NCI-H2196 (cell line): ENCODE results near the gene ANGEL1.
A peak's percentile ranks its signal among the peaks of the same experiment; 100 is the strongest.

Experiments used
- DNase-seq: peaks from one replicate; lab custom pipeline; 2025; ENCODE audit not compliant: unreplicated experiment; lab: John Stamatoyannopoulos, UW

ANGEL1 gene

DNA sequence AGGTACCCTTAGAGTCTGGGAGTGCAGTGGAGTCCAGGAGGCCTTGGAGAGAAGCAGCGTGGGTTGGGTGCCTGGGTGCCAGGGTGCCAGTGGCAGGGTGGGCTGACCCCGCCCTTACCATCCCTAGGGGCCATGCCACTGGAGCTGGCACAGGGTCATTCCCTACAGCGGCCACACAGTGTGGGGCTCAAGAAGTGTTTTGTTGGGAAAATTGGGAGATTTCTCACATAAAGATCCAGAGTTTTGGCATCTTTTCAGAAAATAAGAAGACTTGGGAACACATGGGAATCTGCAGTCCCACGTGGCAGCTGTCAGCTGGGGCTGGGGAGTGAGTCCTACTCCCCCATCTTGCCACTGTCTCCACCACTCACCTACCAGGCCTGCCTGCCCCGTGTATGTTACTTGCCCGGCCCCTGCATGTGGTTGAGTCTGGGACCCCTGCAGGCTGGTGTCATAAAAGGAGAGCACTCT, 47.2 kb downstream of the ANGEL1 start:
- no peak for DNase-seq

DNA sequence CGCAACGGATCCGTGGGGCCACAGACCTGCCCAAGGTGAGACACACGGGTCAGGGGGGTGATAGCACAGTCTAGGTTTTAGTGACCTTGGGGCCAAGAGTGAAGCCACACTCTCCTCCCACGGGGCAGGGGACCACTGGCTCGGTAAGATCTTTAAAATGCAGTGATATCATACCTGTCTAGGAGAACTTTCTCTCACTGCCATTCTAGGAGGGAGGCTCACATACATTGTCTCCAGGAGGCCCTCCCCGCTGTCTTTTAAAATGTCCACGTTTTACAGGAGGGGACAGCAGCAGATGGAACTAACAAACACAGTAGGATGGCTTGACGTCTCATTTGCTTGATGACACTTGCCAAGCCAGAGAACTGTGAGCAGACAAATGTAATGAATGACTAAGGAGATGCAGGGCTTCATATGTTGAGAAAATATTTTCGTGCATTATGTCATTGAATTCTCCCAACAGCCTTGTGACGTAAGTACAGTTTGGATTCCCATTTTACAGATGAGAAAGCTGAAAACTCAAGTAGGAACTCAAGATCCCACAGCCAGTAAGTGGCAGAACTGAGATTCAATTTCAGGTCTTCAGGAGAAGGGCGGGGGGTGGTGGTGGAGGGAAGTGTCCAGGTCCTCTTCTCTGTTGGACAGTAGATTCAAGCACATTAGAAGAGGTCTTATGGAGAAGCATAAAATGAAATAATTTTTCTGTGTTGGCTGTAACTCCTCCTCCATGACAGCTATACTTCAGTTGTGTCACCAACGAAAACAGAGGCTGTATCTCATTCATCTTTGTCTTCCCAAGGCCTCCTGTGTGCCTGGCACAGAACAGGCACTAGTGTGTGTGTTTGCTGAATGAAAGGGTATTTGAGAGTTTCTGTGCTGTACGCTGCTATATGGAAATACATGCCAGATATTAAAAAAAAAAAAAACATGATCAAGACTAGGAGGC, 49.3 kb downstream of the ANGEL1 start:
- no peak for DNase-seq

DNA sequence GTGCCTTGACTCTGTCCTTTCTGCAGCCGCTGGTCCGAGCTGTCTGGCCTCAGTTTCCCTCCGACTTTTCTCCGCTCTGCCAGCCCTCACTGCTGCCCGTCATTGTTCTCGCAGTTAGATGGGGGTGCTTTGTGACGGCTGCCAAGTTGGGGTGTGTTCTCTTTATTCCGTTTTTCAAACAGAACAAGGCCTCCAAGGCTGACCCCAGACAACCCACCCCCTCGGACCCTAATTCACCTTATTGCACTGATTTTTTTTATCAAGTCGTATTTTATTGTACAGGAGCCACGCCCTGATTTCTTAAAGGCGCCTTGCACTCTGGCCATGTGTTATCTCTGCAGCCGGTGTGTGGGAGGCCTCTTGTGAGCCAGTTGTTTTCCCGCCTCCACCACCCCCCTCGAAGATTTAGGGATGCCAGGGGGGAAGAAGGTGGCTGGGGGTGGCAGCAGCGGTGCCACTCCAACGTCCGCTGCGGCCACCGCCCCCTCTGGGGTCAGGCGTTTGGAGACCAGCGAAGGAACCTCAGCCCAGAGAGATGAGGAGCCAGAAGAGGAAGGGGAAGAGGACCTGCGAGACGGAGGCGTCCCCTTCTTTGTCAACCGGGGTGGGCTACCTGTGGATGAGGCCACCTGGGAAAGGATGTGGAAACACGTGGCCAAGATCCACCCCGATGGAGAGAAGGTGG, 50.1 kb downstream of the ANGEL1 start:
- DNase-seq = no peak

- DNase-seq = no peak
Measured at GRCh38 chr14:76761960-76762410, 50.7 kb downstream of the ANGEL1 start.

DNA sequence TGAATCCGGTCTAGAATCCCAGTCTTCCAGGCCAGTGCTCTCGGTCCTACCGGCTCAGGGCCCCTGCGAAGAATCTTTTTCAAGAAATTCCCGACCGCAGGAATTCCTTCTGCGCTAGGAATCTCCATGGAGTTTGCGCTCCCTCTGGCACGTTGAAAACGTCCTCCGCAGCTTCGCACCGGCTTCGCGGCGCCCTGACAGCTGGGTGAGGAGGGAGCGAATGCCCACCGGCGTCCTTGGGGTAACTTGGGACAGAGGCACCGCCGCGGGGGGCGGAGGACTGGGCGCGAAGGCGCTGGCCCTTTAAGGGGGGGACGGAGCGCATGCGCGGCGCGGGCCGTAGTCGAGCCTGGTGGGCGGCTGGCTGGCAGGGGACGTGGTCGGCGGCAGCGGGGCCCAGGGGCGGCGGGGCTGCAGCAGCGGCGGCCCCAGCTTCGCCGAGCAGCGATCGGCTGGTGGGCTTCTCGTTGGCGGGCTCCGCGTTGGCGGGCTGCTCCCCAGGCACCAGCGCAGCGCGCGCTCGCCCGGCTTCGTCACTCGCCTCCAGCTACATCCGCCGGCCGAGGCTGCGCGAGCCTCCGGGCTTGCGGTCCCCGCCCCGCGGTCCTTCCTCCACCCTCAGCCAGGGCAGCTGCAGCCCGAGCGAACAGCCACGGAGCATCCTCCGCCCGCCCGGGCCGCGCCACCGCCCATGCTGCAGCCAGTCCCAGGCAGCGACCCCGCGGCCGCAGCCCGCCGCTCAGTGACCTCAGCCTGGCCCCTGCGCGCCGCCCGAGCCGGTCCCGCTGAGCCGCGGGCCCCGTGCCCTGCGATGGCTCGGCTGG, 51.3 kb downstream of the ANGEL1 start, which contains the start of gene VASH1:
VASH1 (plus strand) TSS at position 333 of the 824 bp plus-strand sequence. CDS start 1,354 bp downstream, outside the sequence.
- peak; percentile 65 for DNase-seq

DNA sequence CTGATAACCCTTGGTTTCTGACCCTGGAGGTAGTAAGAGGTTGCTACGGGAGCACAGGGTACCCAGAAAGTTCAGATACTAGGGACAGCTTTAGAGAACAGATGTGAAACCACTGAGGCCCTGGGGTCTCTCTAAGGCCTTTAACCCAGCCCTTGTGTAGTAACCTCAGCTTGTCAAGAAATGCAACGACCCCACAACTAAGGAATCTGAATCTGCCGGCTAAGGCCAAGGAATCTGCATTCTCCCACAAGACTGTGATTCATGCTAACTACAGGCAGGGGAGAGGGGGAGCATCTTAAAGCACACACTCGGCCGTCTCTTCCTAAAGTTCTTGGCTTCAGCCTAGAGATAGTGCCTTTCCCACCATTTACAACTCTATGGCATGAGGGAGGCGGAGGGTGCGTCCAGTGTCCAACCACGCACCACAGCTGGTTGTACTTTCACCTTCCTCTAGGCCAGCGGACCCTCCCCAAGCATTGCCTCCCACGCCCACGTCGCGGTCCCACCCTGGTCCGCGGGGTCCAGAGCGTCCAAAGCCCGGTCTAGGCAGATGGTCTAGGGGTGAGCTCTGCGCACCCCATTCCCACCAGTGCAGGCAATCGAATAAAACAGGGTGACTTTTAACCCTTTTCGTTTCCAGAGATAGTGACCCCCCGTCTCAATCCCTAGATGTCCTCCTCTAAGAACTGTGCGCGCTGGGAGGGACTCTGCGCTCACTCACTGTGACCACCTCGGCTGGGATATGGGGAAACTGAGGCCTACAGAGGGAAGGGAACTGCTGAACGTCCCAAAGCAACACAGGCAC, 52.1 kb downstream of the ANGEL1 start:
- no peak for DNase-seq

GRCh38 chr14:76759589-76759988, 53.1 kb downstream of the ANGEL1 start:
- DNase-seq = no peak

DNA sequence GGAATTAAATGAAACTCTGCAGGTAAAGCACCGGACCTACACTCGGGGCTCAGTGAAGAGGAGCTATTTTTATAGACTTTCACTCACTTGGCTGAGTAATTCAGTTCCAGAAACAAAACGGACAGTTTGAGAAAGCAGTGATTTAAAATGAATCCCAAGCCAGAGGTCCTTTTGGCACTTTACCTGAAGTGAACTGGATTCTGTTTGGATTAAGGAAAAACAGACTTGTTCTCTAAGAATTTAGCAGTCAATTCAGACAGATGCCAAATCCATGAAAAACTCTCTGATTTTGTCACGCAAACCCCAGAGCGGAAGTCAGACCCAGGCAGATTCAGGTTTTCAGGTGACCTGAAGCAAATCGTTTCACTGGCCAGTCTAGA, 56.3 kb downstream of the ANGEL1 start:
- no peak for DNase-seq

GRCh38 chr14:76755610-76756370, 56.9 kb downstream of the ANGEL1 start:
- DNase-seq = no peak

DNA sequence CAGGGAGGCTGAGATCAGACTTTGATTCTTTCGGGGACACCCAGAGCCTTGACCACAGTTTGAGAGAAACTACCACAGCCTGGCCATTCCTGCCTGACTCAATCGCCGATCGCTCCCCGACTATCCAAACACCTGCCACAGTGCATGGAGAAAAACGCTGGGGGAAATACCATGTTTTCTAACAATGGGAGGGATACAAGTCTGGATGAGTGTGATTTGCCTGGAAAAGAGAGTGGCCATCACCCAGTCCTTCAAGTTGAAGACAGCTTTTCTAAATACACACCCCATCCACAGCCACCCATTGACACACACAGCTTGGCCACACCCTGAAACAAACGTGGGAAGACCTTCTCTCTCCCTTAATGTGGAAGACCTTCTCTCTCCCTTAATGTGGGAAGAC, 58.1 kb downstream of the ANGEL1 start:
- no peak for DNase-seq

DNA sequence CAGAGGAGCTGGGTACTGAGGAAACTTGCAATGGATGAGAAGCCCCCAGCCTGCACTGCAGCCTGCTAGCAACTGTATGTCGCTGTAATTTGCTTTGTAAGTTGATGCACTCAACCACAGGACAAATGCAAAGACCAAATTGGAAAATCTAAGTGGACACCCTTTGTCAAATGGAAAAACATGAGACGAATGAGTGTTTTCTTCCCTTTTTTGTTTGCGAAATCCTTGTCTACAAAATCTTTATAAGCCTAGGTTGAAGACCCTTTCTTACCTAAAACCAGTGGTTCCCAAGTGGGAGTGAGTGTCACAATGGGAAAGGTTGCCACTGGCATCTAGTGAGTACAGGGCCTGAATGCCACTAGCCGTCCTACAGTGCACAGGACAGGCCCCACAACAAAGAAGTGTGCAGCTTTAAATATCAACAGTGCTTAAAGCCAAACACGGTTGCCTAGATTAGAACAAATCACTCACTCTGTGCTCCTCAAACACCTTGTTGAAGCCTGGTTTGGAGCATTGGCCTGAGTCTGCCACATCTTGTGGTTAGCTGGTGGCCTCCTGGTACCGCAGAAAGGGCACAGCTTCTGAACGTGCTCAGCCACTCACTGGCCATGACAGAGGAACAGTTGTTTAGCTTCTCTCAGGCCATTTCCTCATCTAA, 59.0 kb downstream of the ANGEL1 start:
- DNase-seq = no peak

DNA sequence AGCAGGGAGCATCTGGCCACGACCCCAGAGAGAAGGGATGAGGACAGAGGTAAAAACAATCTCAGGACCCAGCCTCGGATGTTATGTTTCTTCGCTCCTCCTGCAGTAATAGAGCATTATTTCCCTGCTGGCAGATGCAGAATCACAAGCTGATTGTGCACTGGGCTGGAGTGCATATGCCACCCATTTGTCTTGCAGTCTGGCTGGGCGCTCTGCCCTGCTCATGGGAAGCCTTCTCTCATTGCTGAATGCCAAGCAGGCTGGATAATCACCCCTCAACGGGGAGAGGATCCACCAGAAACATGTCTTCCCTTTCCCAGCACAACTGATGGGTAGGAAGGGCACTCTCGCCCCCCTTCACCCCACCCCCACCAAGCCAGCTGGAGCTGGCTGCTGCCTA, 59.9 kb downstream of the ANGEL1 start:
- DNase-seq = no peak

DNA sequence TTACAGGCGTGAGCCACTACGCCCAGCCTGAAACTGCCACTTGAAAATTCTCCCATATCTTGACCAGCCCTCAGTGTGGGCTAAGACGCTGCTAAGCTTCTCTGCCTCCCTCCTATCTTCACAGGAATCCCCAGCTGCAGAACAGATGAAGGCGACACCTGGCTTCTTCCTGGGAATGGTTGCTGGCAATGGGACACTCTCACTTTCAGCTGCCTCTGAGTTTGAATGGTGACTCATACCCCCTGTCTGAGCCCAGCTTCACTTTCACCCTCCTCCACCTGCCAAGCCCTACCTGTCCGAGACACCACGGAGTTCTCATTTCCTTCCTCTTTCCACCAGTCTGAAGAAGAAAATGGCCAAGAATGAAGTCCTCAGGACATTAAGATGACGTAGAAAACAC, 69.7 kb downstream of the ANGEL1 start:
- DNase-seq = no peak

- no peak for DNase-seq
Measured at GRCh38 chr14:76742185-76742584, 70.5 kb downstream of the ANGEL1 start.

DNA sequence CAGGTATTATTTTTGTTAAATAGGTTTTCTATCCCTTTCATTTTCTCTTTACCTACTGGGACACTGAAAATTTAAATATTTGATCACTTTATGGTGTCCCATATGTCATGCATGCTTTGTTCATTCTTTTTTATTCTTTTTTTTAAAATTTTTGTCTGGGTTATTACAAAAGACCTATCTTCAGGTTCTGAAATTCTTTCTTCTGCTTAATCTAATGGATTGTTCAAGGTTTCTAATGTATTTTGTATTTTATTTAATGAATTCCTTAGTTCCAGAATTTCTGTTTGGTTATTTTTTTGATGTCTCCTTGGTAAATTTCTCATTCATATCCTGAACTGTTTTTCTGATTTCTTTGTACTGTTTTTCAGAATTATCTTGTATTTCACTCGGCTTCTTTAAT, 71.6 kb downstream of the ANGEL1 start:
- DNase-seq = no peak
